Common myeloid progenitor, CD34-positive (primary cell): ENCODE data around the gene CACNB2.
A peak's percentile ranks its signal among the peaks of the same experiment; 100 is the strongest.
"Not testable (repeated sequence)": the region's sequence is repeated elsewhere in the genome, so short reads cannot be mapped to it uniquely, and the experiment has no call there.

Experiments
- CTCF ChIA-PET: fragments of 350-600 bp; sonication (Branson Sonifier 250); formaldehyde crosslinking; loops from one replicate; lab custom pipeline; 2021; ENCODE audit warnings: antibody characterized with exemption; lab: Charles Lee
- POLR2A ChIA-PET: fragments of 350-600 bp; sonication (Branson Sonifier 250); formaldehyde crosslinking; loops from one replicate; lab custom pipeline; 2021; ENCODE audit warnings: antibody characterized with exemption; lab: Charles Lee
- DNase-seq, 3 donors: peaks; one replicate each; pipeline versions ENCODE4 v3.0.0 to v3.0.0-alpha.2; 2013
- H3K27ac ChIP-seq, 2 experiments: 1 replicate in 1 of 2; 2 replicates in 1 of 2; pipeline ENCODE4 v1.7.0; 2013; ENCODE audit warnings: inconsistent platforms in 2 of 2, low read length in 2 of 2, mild to moderate bottlenecking in 2 of 2, low read depth in 1 of 2, moderate library complexity in 1 of 2; ENCODE audit not compliant: severe bottlenecking in 2 of 2, insufficient read depth in 1 of 2, poor library complexity in 1 of 2
- H3K27me3 ChIP-seq, 5 experiments: replicated peaks in 2 of 5; 1 replicate in 3 of 5; 2 replicates in 2 of 5; pipeline versions ENCODE4 v1.6.1 to v1.7.0; 2013; ENCODE audit warnings: low read length in 4 of 5, mild to moderate bottlenecking in 2 of 5, moderate library complexity in 2 of 5, inconsistent platforms in 1 of 5; ENCODE audit not compliant: insufficient read depth in 5 of 5, control insufficient read depth in 4 of 5
- H3K36me3 ChIP-seq, 4 experiments: 1 replicate in 2 of 4; 2 replicates in 2 of 4; pipeline versions ENCODE4 v1.6.1 to v1.7.0; 2013; ENCODE audit warnings: low read length in 3 of 4, control low read depth in 1 of 4, mild to moderate bottlenecking in 1 of 4; ENCODE audit not compliant: control insufficient read depth in 4 of 4, insufficient read depth in 4 of 4
- H3K4me1 ChIP-seq, 4 experiments: 1 replicate in 3 of 4; 2 replicates in 1 of 4; pipeline versions ENCODE4 v1.6.1 to v1.7.1; 2013; ENCODE audit warnings: low read length in 3 of 4, mild to moderate bottlenecking in 3 of 4, control low read depth in 1 of 4, inconsistent platforms in 1 of 4, moderate library complexity in 1 of 4; ENCODE audit not compliant: control insufficient read depth in 4 of 4, insufficient read depth in 4 of 4; ENCODE audit errors: control extremely low read depth in 1 of 4
- H3K4me3 ChIP-seq, 7 experiments: 1 replicate in 4 of 7; 2 replicates in 3 of 7; pipeline versions ENCODE4 v1.5.1 to v1.7.0; 2013; ENCODE audit warnings: mild to moderate bottlenecking in 7 of 7, low read length in 6 of 7, moderate library complexity in 6 of 7, inconsistent platforms in 2 of 7, low read depth in 2 of 7, control low read depth in 1 of 7; ENCODE audit not compliant: insufficient read depth in 4 of 7, control insufficient read depth in 1 of 7; ENCODE audit errors: extremely low read depth in 1 of 7
- H3K9me3 ChIP-seq, 5 experiments: 1 replicate in 4 of 5; 2 replicates in 1 of 5; pipeline versions ENCODE4 v1.6.1 to v1.7.1; 2013; ENCODE audit warnings: low read length in 4 of 5, mild to moderate bottlenecking in 2 of 5, inconsistent platforms in 1 of 5, low read depth in 1 of 5, moderate library complexity in 1 of 5; ENCODE audit not compliant: control insufficient read depth in 4 of 5, insufficient read depth in 2 of 5; ENCODE audit errors: control extremely low read depth in 1 of 5
- WGBS: methylation state at CpG from one replicate; pipeline ENCODE4 v1.1.5; 2013; ENCODE audit not compliant: insufficient coverage; 5-methylcytosine and 5-hydroxymethylcytosine counted together

CACNB2 gene

DNA sequence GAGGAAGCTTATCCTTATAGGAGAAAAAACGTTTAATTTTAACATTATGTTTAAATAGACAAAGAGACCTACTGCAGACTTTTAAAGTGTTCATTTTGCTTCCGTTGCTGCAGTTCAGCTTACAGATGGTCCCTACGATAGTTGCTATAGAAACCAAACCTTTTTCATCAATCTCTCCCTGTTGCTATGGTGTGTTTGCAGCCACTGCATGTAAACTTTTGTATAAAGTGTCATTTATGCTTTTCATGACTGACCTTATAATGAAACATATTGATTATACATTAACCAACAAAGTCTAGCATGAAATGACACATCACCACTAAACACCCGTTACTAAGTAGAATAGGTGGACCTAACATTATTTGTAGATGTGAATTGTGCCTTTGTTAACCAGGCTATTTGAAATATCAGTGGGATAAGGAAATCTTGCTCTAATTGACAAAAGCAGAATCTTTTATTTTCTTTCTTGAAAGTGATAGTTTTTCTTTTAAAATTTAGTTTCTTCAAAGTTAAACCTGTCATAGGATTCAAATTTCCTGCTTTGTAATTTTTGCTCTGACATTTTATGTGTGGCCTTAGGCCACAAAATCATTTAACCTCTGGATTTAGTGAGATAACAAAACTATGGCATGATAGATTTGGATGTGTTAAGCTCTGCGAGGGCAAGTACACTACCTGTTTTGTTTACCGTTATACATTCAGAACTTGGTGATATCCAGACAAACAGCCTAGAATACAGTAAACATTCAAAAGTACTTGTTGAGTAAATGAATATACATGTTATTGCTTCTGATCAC is 64.0 kb downstream of the CACNB2 start:
- POLR2A ChIA-PET, result interaction anchor here (0.9 kb wide), 1 partner anchor 24 kb away, joined by 7 read pairs; no protein-coding TSS in a partner anchor
- no peaks in the 10 kb centered on the region for H3K36me3 ChIP-seq
- H3K4me3 ChIP-seq, result peak overlapping the region in 1 of 7 experiments; percentile 63
- H3K27me3 ChIP-seq, result no peaks in the 10 kb centered on the region
- H3K27ac ChIP-seq, result peak overlapping the region; percentile 96 to 97
- H3K4me1 ChIP-seq, result peaks cover 14 to 48% (median 16%) of the 10 kb centered on the region in 4 experiments
- no CpG with 5 or more reads among the region's 6 CpGs for WGBS
- DNase-seq, result peak; percentile 94 to 99 (median 98)
- CTCF ChIA-PET, result interaction anchor here (1.4 to 3.3 kb wide), 4 partner anchors 10 to 18 kb away, joined by 3 to 11 read pairs (median 7); no protein-coding TSS in a partner anchor
- H3K9me3 ChIP-seq, result no peaks in the 10 kb centered on the region

DNA sequence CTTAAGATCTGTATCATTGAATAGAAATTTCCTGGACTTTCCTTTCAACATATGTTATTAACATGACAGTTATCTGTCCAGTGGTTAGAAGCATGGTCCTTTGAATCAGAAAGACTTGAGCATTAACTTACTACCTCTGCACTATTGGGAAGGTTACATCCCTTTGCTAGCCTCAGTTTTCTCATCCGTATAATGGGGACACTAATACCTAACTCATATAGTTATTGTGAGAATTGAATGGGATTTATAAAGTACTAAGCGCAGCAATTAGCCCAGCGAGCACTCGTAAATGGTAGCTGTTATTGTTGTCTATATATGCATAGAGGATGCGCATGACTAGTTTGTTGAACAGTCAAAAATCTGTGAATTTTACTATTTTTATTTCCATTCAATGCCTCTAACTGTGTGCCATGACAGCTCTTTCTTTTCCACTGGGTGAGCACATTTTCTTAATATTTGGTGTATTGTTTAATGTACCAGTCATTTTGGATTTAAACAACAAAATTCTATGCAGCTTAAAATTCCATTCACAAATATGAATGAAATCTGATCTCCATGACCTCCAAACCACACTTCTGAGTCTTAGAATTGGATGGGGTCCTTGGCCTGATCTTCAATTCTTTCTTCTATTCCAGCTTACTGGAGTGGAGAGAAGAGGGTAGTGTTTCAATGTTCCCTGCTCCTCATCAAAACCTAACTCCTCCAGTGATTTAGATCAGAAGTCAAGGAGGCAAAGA is 65.0 kb downstream of the CACNB2 start:
- H3K27me3 ChIP-seq, result no peaks in the 10 kb centered on the region
- H3K27ac ChIP-seq, result peak overlapping the region; percentile 96 to 97
- no peaks in the 10 kb centered on the region for H3K9me3 ChIP-seq
- H3K4me1 ChIP-seq, result peaks cover 17 to 57% (median 19%) of the 10 kb centered on the region in 4 experiments
- H3K4me3 ChIP-seq, result no peak overlapping the region
- CTCF ChIA-PET, result interaction anchor here (1.1 to 3.3 kb wide), 3 partner anchors 9 to 60 kb away, joined by 3 to 11 read pairs (median 5); no protein-coding TSS in a partner anchor
- DNase-seq, result no peak
- POLR2A ChIA-PET, result no interaction called here
- H3K36me3 ChIP-seq, result no peaks in the 10 kb centered on the region
- WGBS, result 100% methylated on average over 3 of the region's 5 CpGs

DNA sequence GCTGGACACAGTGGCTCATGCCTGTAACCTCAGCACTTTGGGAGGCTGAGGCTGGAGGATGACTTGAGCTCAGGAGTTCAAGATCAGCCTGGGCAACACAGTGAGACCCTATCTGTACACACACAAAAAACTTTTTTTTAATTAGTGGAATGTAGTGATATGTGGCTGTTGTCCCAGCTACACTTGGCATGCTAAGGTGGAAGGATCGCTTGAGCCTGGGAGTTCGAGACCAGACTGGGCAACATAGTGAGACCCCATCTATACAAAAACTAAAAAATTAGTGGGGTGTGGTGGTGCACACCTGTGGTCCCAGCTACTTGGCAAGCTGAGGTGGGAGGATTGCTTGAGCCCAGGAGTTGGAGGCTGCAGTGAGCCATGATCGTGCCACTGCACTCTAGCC is 68.0 kb downstream of the CACNB2 start:
- DNase-seq, H3K36me3 ChIP-seq, H3K27ac ChIP-seq, H3K27me3 ChIP-seq, H3K4me3 ChIP-seq, H3K9me3 ChIP-seq, POLR2A ChIA-PET: not testable (repeated sequence)
- CTCF ChIA-PET, result interaction anchor here (1.1 to 2.0 kb wide), 2 partner anchors 8 to 121 kb away, joined by 3 to 8 read pairs; no protein-coding TSS in a partner anchor
- no CpG with 5 or more reads among the region's 3 CpGs for WGBS
- peaks cover 11 to 52% (median 14%) of the 10 kb centered on the region in 4 experiments for H3K4me1 ChIP-seq

DNA sequence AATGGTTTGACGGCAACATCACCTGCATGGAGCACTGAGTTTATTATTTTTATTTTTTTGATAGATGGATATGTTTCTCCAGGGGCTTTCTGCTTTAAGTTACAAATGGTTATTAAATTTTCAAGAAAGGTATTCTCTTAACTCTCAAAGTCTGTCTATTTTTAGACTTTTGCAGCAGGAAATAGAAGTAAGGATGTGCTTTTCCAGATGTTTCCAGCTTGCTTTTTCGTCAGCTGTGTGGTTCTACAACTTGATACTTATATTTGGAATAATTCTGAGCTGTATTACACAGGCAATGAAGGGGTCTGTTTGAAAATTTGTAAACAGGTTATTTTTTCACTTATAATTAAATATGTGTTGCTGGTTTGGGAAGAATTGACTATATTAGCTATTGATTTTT is 69.0 kb downstream of the CACNB2 start:
- peak in 2 of 3 donors; percentile 42 to 66 for DNase-seq
- POLR2A ChIA-PET, result no interaction called here
- H3K4me1 ChIP-seq, result peaks cover 7 to 48% (median 11%) of the 10 kb centered on the region in 4 experiments
- H3K36me3 ChIP-seq, result no peaks in the 10 kb centered on the region
- peak overlapping the region in 1 of 7 experiments; percentile 40 for H3K4me3 ChIP-seq
- H3K9me3 ChIP-seq, result no peaks in the 10 kb centered on the region
- H3K27ac ChIP-seq, result peak overlapping the region in 1 of 2 experiments; percentile 34
- CTCF ChIA-PET, result interaction anchor here (0.9 to 2.6 kb wide), 2 partner anchors 10 to 104 kb away, joined by 6 to 7 read pairs; no protein-coding TSS in a partner anchor
- no peaks in the 10 kb centered on the region for H3K27me3 ChIP-seq
- WGBS, result 10% methylated on average over 2 of the region's 2 CpGs

DNA sequence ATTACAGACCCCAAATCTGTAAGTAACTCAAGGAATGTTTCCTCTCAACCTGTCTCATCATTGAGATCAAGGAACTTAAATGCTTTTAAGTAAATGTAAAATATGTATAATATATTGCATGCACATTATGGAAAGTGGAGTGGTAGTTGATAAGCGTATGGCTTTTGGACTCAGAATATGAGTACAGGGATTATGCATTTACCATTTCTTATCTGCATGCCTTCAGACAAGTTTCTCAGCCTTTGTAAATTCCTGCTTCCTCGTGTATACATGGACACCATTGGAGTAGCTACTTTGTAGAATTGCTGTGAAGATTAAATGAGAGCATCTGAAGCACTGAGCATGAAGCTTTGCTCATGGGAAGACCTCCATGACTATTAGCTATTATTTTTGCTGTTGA is 70.5 kb downstream of the CACNB2 start:
- H3K9me3 ChIP-seq, result no peaks in the 10 kb centered on the region
- no CpG with 5 or more reads among the region's 2 CpGs for WGBS
- H3K4me3 ChIP-seq, result no peak overlapping the region
- peaks cover 7 to 39% (median 10%) of the 10 kb centered on the region in 4 experiments for H3K4me1 ChIP-seq
- H3K36me3 ChIP-seq, result no peaks in the 10 kb centered on the region
- ChIA-PET CTCF (interaction anchor here (1.0 to 2.6 kb wide), 6 partner anchors 14 to 307 kb away, joined by 3 to 7 read pairs (median 4); no protein-coding TSS in a partner anchor), POLR2A (no interaction called here)
- DNase-seq, result no peak
- H3K27me3 ChIP-seq, result no peaks in the 10 kb centered on the region
- H3K27ac ChIP-seq, result no peak overlapping the region

DNA sequence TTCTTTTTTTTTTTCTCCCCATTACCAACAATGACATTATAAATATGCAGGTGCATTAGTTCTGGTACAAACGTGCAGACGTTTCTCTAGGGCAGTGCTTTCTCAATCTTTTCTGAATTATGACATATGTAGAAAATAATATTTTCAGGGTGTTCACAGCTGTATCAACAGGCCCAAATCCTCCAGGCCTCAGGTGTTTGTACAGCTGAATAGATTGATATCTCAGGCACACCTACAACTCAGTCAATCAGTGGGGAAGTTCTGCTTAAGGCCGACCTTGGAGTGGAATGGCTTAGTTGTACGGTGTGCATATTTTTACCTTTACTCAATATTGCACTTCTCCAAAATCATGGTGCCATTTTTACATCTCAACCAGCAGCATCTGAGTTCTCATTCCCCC is 71.6 kb downstream of the CACNB2 start:
- ChIA-PET POLR2A (no interaction called here), CTCF (interaction anchor here (1.3 to 1.4 kb wide), 3 partner anchors 67 to 301 kb away, joined by 3 to 4 read pairs (median 4); no protein-coding TSS in a partner anchor)
- WGBS, result 100% methylated on average over 1 of the region's 4 CpGs
- no peak for DNase-seq
- no peak overlapping the region for H3K4me3 ChIP-seq
- H3K36me3 ChIP-seq, result no peaks in the 10 kb centered on the region
- no peaks in the 10 kb centered on the region for H3K9me3 ChIP-seq
- H3K4me1 ChIP-seq, result peaks cover 7 to 39% (median 10%) of the 10 kb centered on the region in 4 experiments
- no peaks in the 10 kb centered on the region for H3K27me3 ChIP-seq
- H3K27ac ChIP-seq, result no peak overlapping the region
